Immature natural killer cell (primary cell): ENCODE results near the gene KRT5. TPM values are rescaled to one million over a fixed set of nuclear protein-coding genes. Genes with fewer than 3 reads are reported as not detected.

ENCODE experiments used
- DNase-seq, 3 donors: peaks; one replicate each; pipeline ENCODE4 v3.0.0; 2022; ENCODE audit warnings: mixed read lengths in 1 of 3
- H3K27ac Mint-ChIP-seq, 6 donors: one replicate each; pipeline ENCODE4 v1.8.0; 2020; ENCODE audit warnings: mixed read lengths in 6 of 6, mild to moderate bottlenecking in 5 of 6, inconsistent platforms in 4 of 6, moderate library complexity in 3 of 6
- H3K27me3 Mint-ChIP-seq, 3 donors: one replicate each; pipeline ENCODE4 v1.8.0; 2020 to 2021; ENCODE audit warnings: low read depth in 3 of 3, mild to moderate bottlenecking in 3 of 3, mixed read lengths in 3 of 3, moderate library complexity in 3 of 3, inconsistent platforms in 1 of 3
- H3K36me3 Mint-ChIP-seq, 3 donors: one replicate each; pipeline ENCODE4 v1.8.0; 2020; ENCODE audit warnings: mixed read lengths in 3 of 3, inconsistent platforms in 2 of 3, mild to moderate bottlenecking in 2 of 3
- H3K4me1 Mint-ChIP-seq, 2 donors: one replicate each; pipeline ENCODE4 v1.8.0; 2020; ENCODE audit warnings: inconsistent platforms in 2 of 2, mild to moderate bottlenecking in 2 of 2, mixed read lengths in 2 of 2, moderate library complexity in 1 of 2
- H3K4me3 Mint-ChIP-seq, 5 donors: one replicate each; pipeline ENCODE4 v1.8.0; 2020; ENCODE audit warnings: mild to moderate bottlenecking in 5 of 5, mixed read lengths in 5 of 5, inconsistent platforms in 3 of 5, moderate library complexity in 3 of 5
- H3K9me3 Mint-ChIP-seq, 6 donors: one replicate each; pipeline ENCODE4 v1.8.0; 2020; ENCODE audit warnings: mild to moderate bottlenecking in 6 of 6, mixed read lengths in 6 of 6, inconsistent platforms in 4 of 6, moderate library complexity in 3 of 6
- polyA plus RNA-seq, 3 donors: library from polyadenylated mRNA; unstranded; fragments of 300-500 nt; fragmentation: Illumina TruSeq; gene quantifications; one replicate each; pipeline ENCODE4 v1.2.3, GENCODE V29; 2021

Gene KRT5
- polyA plus RNA-seq, 3 donors from 2014 or later: not detected

DNA sequence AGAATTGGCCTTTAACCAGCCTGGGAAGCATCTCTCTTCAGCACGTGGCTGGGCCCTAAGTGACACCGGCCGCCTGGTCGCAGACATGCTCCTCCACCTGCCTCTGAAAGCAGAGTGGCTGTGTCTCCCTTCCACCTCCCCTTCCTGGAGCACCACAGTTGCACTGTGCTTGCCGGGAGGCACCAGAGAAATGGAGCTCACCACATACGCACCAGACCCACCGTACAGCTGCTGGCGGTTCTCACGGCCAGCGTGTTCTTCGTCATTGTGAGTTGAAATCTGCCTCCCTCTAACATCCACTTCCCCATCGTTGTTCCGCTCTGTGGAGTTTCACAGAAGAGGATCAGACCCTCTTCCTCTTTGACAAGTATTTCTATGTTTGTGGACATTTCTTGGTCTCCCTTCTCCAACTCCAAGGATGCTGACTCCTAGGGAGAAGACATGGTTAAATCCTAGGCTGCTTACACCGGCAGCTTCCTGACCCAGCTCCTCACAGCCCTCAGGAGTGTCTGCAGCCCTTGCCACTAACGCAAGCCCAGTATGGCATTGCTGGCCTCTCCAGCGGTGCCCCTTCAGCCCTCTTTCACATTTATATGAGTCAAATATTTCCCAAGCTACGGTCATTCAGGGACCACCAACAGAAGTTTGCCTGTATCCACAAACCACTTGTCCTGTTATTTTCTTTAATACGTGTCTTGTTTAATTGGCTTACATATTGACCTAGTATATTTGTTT lies 11.5 kb upstream of the KRT5 start:
- H3K27me3 Mint-ChIP-seq: peaks cover 3 to 12% (median 6%) of the 10 kb centered on the region in 3 donors
- no peak overlapping the region for H3K4me3 Mint-ChIP-seq
- H3K9me3 Mint-ChIP-seq: no peaks in the 10 kb centered on the region
- peaks cover 12 to 17% of the 10 kb centered on the region in 2 donors for H3K4me1 Mint-ChIP-seq
- H3K36me3 Mint-ChIP-seq: peaks cover 0 to 4% (median 0%) of the 10 kb centered on the region in 3 donors
- no peak for DNase-seq
- H3K27ac Mint-ChIP-seq: peak overlapping the region in 2 of 6 donors; percentile 56 to 58

DNA sequence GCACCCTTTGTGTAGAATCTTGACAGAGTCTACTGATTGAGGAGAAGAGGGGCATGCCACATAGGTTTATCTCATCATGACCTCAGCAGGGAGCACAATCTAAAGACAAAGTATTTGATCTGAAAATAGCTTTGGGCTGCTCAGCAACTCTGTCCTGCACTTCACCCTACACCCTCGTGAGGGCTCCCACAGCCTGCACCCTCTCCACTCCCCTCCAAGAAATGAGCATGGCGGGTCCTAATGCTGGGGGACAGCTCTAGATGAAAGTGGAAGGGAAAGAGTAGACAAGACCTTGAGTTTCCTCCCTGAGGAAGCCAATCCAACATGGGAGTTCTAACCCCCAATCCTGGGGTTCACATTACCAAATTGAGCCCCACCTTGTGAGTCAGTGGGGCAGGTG lies 10.7 kb upstream of the KRT5 start:
- Mint-ChIP-seq H3K27me3 (peaks cover 6 to 12% (median 6%) of the 10 kb centered on the region in 3 donors), H3K36me3 (peaks cover 0 to 4% (median 0%) of the 10 kb centered on the region in 3 donors), H3K9me3 (no peaks in the 10 kb centered on the region), H3K4me3 (no peak overlapping the region), H3K27ac (no peak overlapping the region), H3K4me1 (peaks cover 21 to 23% of the 10 kb centered on the region in 2 donors)
- DNase-seq: no peak

DNA sequence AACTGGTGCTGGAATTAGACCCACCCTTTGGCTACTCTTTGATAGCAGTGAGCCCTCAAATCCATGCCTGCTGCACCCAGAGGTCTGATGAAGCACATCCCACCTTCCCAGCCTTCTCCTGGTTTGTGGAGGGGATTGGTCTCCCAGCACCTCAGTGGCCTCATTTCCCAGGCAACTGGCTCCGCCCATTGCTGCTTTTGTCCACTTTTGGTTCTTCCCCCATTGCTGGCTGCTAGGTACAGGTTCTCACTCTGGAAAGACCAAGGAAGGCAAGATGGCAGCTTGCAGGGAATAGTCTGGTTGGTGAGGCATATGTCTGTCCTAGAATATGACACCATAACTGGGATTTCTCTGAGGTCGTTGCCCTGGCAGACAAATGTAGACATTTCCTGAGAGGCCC lies 10.2 kb upstream of the KRT5 start:
- Mint-ChIP-seq H3K4me3 (no peak overlapping the region), H3K4me1 (peaks cover 26 to 28% of the 10 kb centered on the region in 2 donors), H3K27me3 (peaks cover 6 to 12% (median 6%) of the 10 kb centered on the region in 3 donors), H3K27ac (peak overlapping the region in 1 of 6 donors; percentile 35), H3K9me3 (no peaks in the 10 kb centered on the region), H3K36me3 (peaks cover 0 to 4% (median 0%) of the 10 kb centered on the region in 3 donors)
- DNase-seq: no peak

DNA sequence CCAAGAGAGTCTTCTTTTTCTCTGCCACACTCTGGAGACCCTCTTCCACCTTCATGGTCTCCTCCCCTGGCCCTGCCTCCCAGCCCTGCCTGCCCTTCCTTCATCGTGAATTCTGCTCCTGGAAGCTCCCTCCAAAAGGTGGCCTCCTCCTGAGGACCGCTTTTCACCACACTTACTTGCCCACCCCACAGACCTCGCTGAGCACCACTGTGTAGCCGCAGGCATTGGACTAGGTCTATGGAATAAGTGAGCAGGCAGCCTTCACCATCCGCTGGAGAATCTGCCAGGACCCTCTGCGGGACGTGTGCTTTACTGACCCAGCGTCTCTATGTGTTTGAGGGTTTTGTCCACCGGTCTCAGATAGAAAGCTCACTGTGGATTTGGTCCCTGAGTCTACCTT lies 9.7 kb upstream of the KRT5 start:
- H3K4me3 Mint-ChIP-seq: no peak overlapping the region
- peaks cover 29 to 33% of the 10 kb centered on the region in 2 donors for H3K4me1 Mint-ChIP-seq
- DNase-seq: no peak

GRCh38 chr12:52529417-52529816 lies 9.2 kb upstream of the KRT5 start:
- peaks cover 0 to 4% (median 0%) of the 10 kb centered on the region in 3 donors for H3K36me3 Mint-ChIP-seq
- H3K27me3 Mint-ChIP-seq: peaks cover 4 to 12% (median 6%) of the 10 kb centered on the region in 3 donors
- no peak overlapping the region for H3K27ac Mint-ChIP-seq
- no peaks in the 10 kb centered on the region for H3K9me3 Mint-ChIP-seq
- no peak overlapping the region for H3K4me3 Mint-ChIP-seq
- no peak for DNase-seq
- peaks cover 32 to 35% of the 10 kb centered on the region in 2 donors for H3K4me1 Mint-ChIP-seq

More for the DNA sequence above, 9.7 kb upstream of the KRT5 start:
- H3K27ac Mint-ChIP-seq: peak overlapping the region in 1 of 6 donors; percentile 9
- H3K36me3 Mint-ChIP-seq: peaks cover 0 to 4% (median 0%) of the 10 kb centered on the region in 3 donors
- peaks cover 6 to 12% (median 6%) of the 10 kb centered on the region in 3 donors for H3K27me3 Mint-ChIP-seq
- H3K9me3 Mint-ChIP-seq: no peaks in the 10 kb centered on the region

GRCh38 chr12:52528641-52529143 lies 8.5 kb upstream of the KRT5 start:
- no peaks in the 10 kb centered on the region for H3K9me3 Mint-ChIP-seq
- no peak for DNase-seq
- peaks cover 32 to 35% of the 10 kb centered on the region in 2 donors for H3K4me1 Mint-ChIP-seq
- H3K4me3 Mint-ChIP-seq: no peak overlapping the region
- H3K27ac Mint-ChIP-seq: peak overlapping the region in 1 of 6 donors; percentile 21
- peaks cover 0 to 4% (median 0%) of the 10 kb centered on the region in 3 donors for H3K36me3 Mint-ChIP-seq
- peaks cover 4 to 10% (median 6%) of the 10 kb centered on the region in 3 donors for H3K27me3 Mint-ChIP-seq

DNA sequence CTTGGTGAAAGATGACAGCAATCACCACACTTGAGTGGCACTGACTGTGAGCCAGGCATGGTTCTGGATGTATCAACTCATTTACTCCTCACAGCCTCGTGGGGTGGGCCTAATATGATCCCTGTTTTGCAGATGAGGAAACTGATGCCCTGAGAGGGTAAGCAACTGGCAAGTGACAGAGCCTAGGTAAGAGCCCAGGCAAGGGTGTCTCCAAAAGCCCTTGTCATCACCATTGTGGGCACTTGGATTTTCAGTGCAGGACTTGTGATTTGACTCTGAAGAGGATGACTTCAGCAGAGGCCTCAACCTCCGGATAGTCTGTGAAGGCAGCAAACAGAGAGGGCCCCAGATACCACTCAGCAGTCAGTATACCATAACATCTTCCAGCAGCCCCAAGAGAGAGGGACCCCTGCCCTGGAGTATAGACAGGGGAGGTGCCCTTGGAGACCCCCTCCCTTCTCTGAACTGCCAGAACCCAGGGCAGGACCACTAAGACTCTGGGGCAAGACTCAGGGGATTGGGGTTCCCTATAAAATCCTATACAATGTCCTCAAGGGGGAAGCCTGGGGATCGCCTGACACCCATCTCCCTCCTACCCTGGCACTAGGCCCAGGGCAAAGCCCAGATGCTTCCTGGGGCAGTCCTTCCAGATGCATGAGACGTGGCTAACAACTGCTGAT lies 7.1 kb upstream of the KRT5 start:
- no peak for DNase-seq
- H3K4me3 Mint-ChIP-seq: peak overlapping the region; percentile 61 to 83 (median 76)

DNA sequence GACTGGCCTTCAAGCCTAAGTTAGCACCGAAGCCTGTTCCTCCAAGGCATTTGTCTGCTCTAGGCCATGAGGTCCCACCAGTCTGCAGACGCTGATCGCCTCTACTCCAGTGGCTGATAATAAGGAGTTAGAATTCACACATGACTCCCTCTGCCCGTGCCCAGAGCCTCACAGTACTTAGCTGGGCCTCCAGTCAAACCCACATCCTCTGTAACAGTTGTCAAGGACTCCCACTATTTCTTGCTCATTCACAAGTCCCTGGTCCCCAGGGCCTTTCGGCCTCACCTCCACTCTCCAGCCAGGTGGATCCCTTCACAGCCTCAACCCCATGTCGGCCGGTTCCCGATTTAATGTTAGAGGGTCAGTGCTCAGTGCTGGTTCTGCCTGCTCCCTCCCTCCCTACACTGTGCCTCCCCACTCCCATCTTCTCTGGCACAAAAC lies 6.3 kb upstream of the KRT5 start:
- peaks cover 1 to 7% (median 6%) of the 10 kb centered on the region in 3 donors for H3K27me3 Mint-ChIP-seq
- H3K4me3 Mint-ChIP-seq: peak overlapping the region; percentile 61 to 83 (median 76)
- H3K36me3 Mint-ChIP-seq: peaks cover 0 to 4% (median 0%) of the 10 kb centered on the region in 3 donors
- DNase-seq: peak; percentile 42 to 61 (median 53)
- H3K9me3 Mint-ChIP-seq: no peaks in the 10 kb centered on the region
- H3K27ac Mint-ChIP-seq: peak overlapping the region; percentile 69 to 91 (median 82)
- peaks cover 32 to 35% of the 10 kb centered on the region in 2 donors for H3K4me1 Mint-ChIP-seq

More for the DNA sequence above, 7.1 kb upstream of the KRT5 start:
- peaks cover 0 to 4% (median 0%) of the 10 kb centered on the region in 3 donors for H3K36me3 Mint-ChIP-seq
- peak overlapping the region; percentile 69 to 91 (median 82) for H3K27ac Mint-ChIP-seq
- H3K9me3 Mint-ChIP-seq: no peaks in the 10 kb centered on the region
- H3K4me1 Mint-ChIP-seq: peaks cover 32 to 35% of the 10 kb centered on the region in 2 donors
- H3K27me3 Mint-ChIP-seq: peaks cover 3 to 7% (median 6%) of the 10 kb centered on the region in 3 donors

- no peak for DNase-seq
- peak overlapping the region in 5 of 6 donors; percentile 72 to 91 (median 82) for H3K27ac Mint-ChIP-seq
Measured at GRCh38 chr12:52525661-52526499, 5.7 kb upstream of the KRT5 start.

DNA sequence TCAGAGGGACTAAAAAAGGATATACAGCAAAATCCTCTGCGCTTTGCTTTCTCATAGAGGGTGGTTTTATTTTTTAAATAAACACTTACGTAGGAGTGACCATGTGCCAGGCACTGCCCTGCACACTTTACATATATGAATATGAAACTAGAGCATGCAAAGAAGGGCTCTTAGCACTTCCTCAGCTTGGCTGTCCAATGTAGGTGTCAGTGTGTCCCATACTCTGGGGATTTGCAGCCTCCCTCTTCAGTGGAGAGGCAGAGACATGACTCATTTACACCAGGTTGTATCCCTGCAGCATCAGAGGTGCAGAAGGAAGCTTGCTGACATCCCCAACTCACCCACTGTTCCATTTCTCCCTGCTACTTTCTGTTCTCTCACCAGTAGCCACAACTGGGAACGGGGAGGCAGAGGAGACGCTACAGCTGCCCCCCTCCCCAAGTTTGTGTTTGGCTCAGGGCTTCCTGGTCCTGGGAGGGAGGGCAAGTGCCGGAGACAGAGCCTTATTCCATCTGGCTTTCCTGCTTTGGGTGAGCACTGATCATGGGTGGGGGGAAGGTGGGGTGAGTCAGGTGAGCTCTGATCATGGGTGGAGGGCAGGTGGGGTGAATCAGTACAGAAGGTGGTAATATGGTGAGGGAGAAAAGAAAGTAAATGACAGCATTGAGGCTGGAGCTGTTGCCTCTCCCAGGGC lies 4.9 kb upstream of the KRT5 start:
- peaks cover 32 to 35% of the 10 kb centered on the region in 2 donors for H3K4me1 Mint-ChIP-seq
- DNase-seq: no peak
- peaks cover 1 to 6% (median 3%) of the 10 kb centered on the region in 3 donors for H3K27me3 Mint-ChIP-seq
- peak overlapping the region in 1 of 5 donors; percentile 51 for H3K4me3 Mint-ChIP-seq
- peaks cover 0 to 4% (median 0%) of the 10 kb centered on the region in 3 donors for H3K36me3 Mint-ChIP-seq
- H3K27ac Mint-ChIP-seq: peak overlapping the region in 2 of 6 donors; percentile 61 to 62
- H3K9me3 Mint-ChIP-seq: no peaks in the 10 kb centered on the region

More at GRCh38 chr12:52525661-52526499, 5.7 kb upstream of the KRT5 start:
- peak overlapping the region; percentile 61 to 83 (median 76) for H3K4me3 Mint-ChIP-seq
- peaks cover 0 to 4% (median 0%) of the 10 kb centered on the region in 3 donors for H3K36me3 Mint-ChIP-seq
- peaks cover 1 to 7% (median 6%) of the 10 kb centered on the region in 3 donors for H3K27me3 Mint-ChIP-seq
- H3K4me1 Mint-ChIP-seq: peaks cover 32 to 35% of the 10 kb centered on the region in 2 donors
- no peaks in the 10 kb centered on the region for H3K9me3 Mint-ChIP-seq

DNA sequence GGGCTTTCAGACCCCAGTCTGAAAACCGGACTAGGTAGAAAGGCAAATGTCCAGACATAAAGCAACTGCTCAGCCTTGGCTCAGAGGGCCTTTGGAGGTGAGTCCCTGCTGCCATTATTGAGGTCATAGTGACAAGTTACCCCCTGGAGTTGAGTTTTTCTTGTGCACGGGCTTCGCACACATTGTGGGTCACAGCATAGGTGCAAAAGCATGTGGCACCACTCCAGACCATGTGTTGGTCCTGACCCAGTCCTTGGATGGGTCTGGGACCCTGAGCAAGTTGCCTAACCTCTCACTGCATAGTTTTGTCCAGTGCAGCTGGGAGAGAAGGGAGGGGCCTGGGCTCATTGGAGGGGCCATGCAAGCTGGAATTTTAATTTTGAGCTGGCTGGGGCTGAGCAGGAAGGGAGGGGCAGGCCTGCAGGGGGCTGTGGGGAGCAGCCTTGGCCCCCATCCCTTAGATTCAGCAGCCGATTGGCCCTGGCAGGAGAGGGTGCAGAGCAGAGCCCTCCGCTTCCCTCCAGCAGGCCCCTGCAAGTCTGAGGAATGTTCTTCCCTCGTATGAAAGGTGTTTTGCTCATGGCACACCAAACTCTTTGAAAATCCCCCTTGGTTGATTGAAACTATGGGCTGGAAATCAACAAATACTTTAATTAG lies 4.2 kb upstream of the KRT5 start:
- Mint-ChIP-seq H3K27ac (no peak overlapping the region), H3K9me3 (no peaks in the 10 kb centered on the region), H3K27me3 (peaks cover 1 to 3% (median 3%) of the 10 kb centered on the region in 3 donors), H3K36me3 (no peaks in the 10 kb centered on the region), H3K4me1 (peaks cover 32 to 35% of the 10 kb centered on the region in 2 donors), H3K4me3 (no peak overlapping the region)
- no peak for DNase-seq

DNA sequence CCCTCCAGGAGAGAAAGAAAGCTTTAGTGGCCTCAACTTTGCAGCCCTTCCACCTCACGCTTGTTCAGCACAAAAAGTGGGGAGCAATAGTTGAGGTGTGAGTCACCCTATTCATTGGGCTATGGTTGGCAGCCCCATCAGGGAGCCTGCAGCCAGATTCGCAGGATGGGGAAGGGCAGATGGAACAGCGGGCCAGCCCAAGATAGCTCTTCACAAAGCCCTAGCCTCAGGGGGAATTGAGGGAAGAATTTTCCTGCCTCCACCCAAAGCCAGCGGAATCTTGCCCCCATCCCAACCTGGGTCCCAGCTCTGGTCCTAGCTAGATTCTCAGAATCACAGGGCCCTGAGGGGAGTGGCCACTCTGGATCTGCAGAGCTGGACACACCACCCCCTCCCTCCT lies 3.6 kb upstream of the KRT5 start:
- Mint-ChIP-seq H3K27me3 (peaks cover 1 to 3% (median 1%) of the 10 kb centered on the region in 3 donors), H3K4me1 (peaks cover 32 to 35% of the 10 kb centered on the region in 2 donors), H3K4me3 (no peak overlapping the region), H3K36me3 (no peaks in the 10 kb centered on the region), H3K9me3 (no peaks in the 10 kb centered on the region), H3K27ac (peak overlapping the region in 1 of 6 donors; percentile 28)
- no peak for DNase-seq
